Measurements from ENCODE around the gene LGALS1.
"Not testable (repeated sequence)": the region's sequence is repeated elsewhere in the genome, so short reads cannot be mapped to it uniquely, and the experiment has no call there.

The LGALS1 gene

DNA sequence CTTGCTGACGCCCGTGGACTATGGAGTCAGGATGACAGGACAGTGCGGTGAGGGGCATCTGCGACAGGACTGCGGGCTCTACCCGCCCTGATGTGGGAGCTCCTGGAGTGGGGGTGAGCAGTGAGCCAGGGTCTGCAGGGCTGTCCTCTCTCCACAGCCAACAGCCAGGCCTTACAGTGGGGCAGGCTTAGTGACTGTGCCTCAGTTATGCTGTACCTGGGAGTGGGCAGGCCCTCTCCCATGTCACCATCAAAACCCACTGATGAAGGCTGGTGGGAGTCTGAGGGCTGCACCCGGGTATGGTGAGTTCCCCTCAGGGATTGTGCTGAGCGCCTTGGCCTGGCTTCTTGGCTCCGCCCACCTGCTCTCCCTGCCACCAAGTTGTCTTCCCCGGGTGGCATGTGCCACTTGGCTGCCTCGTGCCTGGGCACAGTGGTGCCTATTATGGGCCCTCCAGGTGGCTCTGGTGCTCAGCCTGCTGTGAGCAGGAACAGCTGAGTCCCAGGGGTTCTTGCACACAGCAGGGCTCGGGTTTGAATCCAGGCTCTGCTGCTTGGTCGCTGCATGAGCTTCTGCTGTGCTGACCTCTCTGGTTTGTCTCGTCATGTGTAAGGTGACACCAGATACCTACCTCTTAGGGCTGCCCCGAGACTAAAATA is 17.3 kb downstream of the LGALS1 start:
- TF ChIP-seq, protein P1, sequence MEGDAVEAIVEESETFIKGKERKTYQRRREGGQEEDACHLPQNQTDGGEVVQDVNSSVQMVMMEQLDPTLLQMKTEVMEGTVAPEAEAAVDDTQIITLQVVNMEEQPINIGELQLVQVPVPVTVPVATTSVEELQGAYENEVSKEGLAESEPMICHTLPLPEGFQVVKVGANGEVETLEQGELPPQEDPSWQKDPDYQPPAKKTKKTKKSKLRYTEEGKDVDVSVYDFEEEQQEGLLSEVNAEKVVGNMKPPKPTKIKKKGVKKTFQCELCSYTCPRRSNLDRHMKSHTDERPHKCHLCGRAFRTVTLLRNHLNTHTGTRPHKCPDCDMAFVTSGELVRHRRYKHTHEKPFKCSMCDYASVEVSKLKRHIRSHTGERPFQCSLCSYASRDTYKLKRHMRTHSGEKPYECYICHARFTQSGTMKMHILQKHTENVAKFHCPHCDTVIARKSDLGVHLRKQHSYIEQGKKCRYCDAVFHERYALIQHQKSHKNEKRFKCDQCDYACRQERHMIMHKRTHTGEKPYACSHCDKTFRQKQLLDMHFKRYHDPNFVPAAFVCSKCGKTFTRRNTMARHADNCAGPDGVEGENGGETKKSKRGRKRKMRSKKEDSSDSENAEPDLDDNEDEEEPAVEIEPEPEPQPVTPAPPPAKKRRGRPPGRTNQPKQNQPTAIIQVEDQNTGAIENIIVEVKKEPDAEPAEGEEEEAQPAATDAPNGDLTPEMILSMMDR (IDR thresholded peaks at IDR 0.05; ENCODE audit: borderline replicate concordance, insufficient read depth, low read depth, low read length) = no peak
- no peak overlapping the region for H3K4me3 ChIP-seq (ENCODE audit: low read depth, low read length)

DNA sequence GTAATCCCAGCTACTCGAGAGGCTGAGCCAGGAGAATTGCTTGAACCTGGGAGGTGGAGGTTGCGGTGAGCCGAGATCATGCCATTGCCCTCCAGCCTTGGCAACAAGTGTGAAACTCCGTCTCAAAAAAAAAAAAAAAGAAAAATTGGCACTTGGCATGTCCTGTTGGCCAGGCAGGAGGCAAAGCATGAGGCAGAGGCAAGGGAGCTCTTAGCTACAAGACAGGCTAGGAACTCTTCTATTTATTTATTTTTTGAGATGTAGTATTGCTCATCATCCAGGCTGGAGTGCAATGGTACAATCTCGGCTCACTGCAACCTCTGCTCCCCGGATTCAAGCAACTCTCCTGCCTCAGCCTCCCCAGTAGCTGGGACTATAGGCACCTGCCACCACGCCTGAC is 18.7 kb downstream of the LGALS1 start:
- H3K4me3 ChIP-seq (ENCODE audit: low read depth, low read length) = not testable (repeated sequence)

DNA sequence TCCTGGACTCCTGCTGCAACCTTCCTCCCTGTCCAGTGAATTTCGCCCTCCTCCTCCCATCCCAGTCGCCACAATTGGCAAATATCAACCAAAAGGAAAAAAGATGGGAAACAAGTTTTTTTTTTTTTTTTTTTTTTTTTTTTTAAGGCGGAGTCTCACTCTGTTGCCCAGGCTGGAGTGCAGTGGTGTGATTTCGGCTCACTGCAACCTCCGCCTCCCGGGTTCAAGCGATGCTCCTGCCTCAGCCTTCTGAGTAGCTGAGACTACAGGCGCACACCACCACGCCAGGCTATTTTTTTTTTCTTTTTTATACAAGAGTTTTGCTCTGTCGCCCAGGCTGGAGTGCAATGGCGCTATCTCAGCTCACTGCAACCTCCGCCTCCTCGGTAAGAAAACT is 20.8 kb downstream of the LGALS1 start:
- H3K4me3 ChIP-seq (ENCODE audit: low read depth, low read length) = not testable (repeated sequence)

DNA sequence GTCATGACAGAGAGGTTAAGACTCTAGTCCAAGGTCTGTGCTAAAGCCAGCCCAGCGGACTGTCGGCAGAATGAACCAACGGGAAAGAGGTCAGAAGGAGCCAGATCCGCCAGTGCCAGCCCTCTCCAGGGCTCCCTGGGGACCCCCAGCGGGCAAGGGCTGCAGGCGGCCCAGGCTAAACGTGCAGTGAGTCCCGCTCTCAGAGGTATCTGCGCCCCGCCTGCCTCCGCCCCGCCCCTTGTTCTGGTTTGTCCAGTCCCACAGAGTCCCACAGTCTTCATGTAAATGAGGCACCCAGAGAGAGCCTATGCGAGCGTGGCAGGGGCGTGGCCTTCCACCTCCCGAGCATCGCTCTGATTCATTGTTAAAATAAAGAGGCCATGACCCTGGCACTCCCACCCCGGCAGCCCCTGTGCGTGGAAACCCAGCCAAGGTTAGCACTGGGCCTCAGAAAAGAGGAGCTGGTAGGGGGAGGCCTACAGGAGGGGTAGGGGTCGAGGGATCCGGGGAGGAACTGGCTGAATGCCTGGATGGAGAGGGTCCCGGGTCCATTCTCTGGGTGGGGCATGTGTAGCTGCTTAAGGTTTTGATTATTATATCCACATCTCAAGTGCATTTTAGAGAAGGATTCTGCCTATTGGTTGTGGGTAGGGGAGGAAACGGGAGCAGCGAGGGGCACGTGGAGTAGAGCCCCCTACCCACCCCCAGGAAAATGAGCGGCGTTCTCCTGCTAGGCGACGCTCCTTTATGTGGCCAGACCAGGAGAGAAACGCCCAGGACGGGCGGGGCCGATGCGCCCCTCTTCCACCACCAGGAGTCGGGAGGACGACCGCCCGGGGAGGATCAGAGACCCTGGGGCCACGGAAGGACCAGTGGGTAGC is 21.5 kb downstream of the LGALS1 start, which contains the start of gene TRIOBP:
Gene TRIOBP, plus strand, starts transcription at position 392 of the 881 bp plus-strand sequence. CDS start 4,318 bp downstream, outside the sequence.
- TF ChIP-seq, protein P1 (IDR thresholded peaks at IDR 0.05; ENCODE audit: borderline replicate concordance, insufficient read depth, low read depth, low read length) = no peak
- no peak within 1 kb of the TSS for H3K4me3 ChIP-seq (ENCODE audit: low read depth, low read length)

DNA sequence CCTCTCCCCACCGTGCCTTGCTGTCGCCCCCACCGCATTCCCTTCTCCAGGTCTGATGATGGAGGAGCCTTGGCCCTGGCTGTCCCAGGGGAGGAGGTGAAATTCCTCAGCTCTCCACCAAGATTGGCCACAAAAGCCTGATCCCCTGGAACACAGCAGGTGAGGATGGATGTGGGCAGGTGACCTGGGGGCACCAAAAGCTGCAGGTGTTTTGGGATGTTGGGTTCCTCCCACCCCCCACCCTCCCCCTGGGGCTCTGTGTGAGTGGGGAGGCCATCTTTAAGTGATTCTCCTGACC is 22.1 kb downstream of the LGALS1 start:
- TF ChIP-seq, protein P1 (IDR thresholded peaks at IDR 0.05; ENCODE audit: borderline replicate concordance, insufficient read depth, low read depth, low read length) = no peak
- H3K4me3 ChIP-seq (ENCODE audit: low read depth, low read length) = no peak overlapping the region

DNA sequence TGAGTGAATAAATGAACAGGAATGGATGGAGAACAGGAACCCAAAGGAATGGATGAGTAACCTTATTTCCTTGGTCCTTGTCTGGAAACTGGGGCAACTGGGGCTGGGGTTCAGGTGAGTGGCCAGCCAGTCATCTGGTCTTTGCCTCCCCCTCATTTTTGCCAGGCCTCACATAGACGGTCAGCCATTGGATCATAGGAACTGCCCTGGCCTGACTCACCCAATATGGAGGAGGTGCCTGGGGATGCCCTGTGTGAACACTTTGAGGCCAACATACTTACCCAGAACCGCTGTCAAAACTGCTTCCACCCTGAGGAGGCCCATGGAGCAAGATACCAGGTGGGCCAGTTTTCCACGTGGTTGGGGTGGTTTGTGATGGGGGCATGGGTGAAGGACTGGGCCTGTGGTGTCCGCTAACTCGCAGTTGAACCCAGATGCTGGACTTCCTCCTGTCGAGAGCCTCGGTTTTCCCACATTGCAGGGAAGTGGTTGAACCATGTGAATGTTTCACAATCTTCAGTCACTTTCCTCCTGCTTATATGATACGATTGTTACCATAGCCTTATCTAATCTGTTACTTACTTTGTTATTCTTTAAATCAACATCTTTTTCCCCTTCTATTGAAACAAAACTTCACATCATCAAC is 25.8 kb downstream of the LGALS1 start:
- no peak overlapping the region for H3K4me3 ChIP-seq (ENCODE audit: low read depth, low read length)
- TF ChIP-seq, protein P1 (IDR thresholded peaks at IDR 0.05; ENCODE audit: borderline replicate concordance, insufficient read depth, low read depth, low read length) = no peak

DNA sequence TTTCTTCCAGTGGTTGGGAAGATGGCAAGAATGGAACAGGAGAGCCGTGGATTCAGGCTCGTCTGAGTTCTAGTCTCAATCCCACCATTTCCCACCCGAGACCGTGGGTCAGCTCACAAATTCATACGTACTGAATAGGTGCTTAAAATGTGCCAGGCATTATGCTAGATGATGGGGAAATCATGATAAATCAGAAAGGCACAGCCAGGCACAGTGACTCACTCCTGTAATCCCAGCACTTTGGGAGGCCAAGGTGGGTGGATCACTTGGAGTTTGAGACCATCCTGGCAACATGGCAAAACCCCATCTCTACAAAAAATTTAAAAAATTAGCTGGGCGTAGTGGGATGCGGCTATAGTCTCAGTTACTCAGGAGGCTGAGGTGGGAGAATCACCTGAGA is 28.5 kb downstream of the LGALS1 start:
- TF ChIP-seq, protein P1 (IDR thresholded peaks at IDR 0.05; ENCODE audit: borderline replicate concordance, insufficient read depth, low read depth, low read length) = no peak
- H3K4me3 ChIP-seq (ENCODE audit: low read depth, low read length) = no peak overlapping the region

DNA sequence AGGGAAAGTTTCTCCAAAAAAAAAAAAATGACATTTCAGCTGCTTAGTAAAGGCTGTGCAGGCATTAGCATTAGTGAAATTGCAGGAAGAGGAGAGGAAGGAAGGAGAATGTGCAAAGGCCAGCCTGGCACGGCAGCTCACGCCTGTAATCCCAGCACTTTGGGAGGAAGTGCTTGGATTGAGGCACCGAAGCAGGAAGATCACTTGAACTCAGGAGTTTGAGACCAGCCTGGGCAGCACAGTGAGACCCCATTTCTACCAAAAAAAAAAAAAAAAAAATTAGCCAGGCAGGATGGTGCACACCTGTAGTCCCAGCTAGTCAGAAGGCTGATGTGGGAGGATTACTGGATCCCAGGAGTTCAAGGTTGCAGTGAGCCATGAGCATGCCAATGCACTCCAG is 29.2 kb downstream of the LGALS1 start:
- TF ChIP-seq, protein P1 (IDR thresholded peaks at IDR 0.05; ENCODE audit: borderline replicate concordance, insufficient read depth, low read depth, low read length) = no peak

More for the DNA sequence above, 29.2 kb downstream of the LGALS1 start:
- no peak overlapping the region for H3K4me3 ChIP-seq (ENCODE audit: low read depth, low read length)

Measured in GM12875 (cell line).